Renal cortical epithelial cell (primary cell): ENCODE results near the gene NOC2L. TPM values are rescaled to one million over a fixed set of nuclear protein-coding genes. Genes with fewer than 3 reads are reported as not detected.

Experiments used
- DNase-seq: peaks from one replicate; pipeline ENCODE4 v3.0.0-alpha.2; 2011; ENCODE audit warnings: low read depth
- total RNA-seq: library from RNA; depleted of rRNA; stranded (reverse); fragments of >200 nt; gene quantifications from 2 replicates; pipeline ENCODE4 v1.2.3, GENCODE V29; 2014

NOC2L gene
- total RNA-seq, 1 donor from 2014 or later = 59.7 TPM

- DNase-seq = no peak
These were observed 15.8 kb upstream of the NOC2L start for GRCh38 chr1:974687-975328.

GRCh38 chr1:974293-974640, 15.2 kb upstream of the NOC2L start:
- no peak for DNase-seq

- no peak for DNase-seq
These were observed 14.6 kb upstream of the NOC2L start for GRCh38 chr1:973459-974292.

- DNase-seq = no peak
These were observed 13.8 kb upstream of the NOC2L start for GRCh38 chr1:972726-973458.

- DNase-seq = no peak
These were observed 12.9 kb upstream of the NOC2L start for GRCh38 chr1:971751-972506.

- DNase-seq = no peak
These were observed 12.1 kb upstream of the NOC2L start for GRCh38 chr1:970973-971730.

GRCh38 chr1:970242-970972, 11.4 kb upstream of the NOC2L start:
- DNase-seq = no peak

DNA sequence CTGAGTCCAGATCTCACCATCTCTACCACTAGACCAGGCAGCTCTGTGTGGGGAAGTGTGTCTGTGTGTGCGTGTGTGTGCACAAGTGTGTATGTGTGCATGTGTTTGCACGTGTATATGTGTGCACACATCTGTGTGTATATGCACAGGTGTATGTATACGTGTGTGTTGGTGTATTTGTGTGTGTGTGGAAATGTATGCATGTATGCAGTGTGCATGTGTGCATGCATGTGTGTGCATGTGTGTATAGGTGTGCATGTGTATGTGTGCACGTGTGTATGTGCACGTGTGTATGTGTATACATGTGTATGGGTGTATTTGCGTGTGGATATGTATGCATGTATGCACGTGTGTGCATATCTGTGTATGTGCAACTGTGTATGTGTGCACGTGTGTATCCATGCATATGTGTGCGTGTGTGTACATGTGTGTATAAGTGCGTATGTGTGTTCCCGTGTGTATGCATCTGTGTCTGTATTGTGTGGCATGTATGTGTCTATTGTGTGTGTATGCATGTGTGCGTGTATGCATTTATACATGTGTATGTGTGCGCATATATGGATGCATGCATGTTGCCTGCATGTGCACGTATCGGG, 10.3 kb upstream of the NOC2L start:
- no peak for DNase-seq

- no peak for DNase-seq
These were observed 8.6 kb upstream of the NOC2L start for GRCh38 chr1:967466-968343.

DNA sequence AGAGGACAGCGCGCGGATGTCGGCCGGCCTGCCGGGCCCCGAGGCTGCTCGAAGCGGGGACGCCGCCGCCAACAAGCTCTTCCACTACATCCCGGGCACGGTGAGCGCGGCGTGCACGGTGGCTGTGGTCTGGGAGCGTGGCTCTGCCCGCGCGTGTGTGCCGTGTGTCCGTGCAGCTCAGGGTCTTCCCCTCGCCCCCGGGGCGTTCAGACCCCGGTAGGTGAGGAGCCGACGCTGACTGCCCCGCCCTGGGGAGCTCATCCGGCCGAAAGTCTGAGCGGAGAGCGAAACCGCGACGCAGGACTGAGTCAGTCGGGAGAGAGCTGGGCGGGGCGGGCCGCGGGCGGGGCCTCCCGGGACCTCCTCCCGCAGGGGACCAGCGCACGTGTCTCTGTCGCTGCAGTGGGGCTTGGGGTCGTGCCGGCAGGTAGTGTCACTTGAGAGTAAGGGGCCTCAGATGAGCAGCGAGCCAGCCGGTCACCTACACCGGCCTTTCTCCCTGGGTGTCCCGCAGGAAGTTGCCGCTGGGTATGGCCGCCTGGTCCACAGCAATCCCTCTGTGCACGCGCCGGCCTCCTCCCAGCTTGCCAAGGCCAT, 7.7 kb upstream of the NOC2L start:
- peak; percentile 26 for DNase-seq

- peak; percentile 28 for DNase-seq
These were observed 7.2 kb upstream of the NOC2L start, which contains the start of gene PLEKHN1 for GRCh38 chr1:966135-966703. TSS of gene PLEKHN1 (plus strand) at chr1:966482. CDS start at chr1:966532, 50 bp downstream.

DNA sequence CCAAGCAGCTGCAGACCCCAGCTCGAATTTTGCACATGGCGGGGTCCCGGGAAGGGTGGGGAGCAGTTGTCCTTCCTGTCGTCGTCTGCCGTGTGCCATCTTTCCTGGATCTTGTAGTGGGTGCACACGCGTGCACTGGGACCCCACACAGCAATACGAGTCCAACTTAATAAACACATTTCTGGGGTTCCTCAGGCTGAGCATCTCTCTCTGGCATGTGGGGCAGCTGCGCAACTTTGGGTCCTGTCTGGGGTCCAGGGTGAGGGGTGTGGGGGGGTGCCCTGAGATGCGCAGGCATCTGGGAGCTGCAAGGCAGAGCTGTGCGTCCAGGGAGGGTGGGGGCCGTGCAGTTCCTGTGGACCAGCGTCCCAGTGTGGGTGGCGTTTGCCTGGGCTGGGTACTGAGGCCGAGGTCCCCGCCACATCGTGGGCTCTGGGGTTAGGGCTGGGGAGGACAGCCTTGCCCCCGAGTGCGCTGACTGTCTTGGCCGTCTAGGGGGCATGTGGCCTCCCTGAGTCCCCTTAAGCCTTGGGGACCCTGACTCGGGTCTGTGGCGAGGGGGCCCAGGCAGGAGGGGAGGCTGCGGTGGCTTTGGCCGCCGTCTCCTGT, 6.6 kb upstream of the NOC2L start:
- no peak for DNase-seq

GRCh38 chr1:964691-965525, 5.9 kb upstream of the NOC2L start:
- DNase-seq = no peak

DNA sequence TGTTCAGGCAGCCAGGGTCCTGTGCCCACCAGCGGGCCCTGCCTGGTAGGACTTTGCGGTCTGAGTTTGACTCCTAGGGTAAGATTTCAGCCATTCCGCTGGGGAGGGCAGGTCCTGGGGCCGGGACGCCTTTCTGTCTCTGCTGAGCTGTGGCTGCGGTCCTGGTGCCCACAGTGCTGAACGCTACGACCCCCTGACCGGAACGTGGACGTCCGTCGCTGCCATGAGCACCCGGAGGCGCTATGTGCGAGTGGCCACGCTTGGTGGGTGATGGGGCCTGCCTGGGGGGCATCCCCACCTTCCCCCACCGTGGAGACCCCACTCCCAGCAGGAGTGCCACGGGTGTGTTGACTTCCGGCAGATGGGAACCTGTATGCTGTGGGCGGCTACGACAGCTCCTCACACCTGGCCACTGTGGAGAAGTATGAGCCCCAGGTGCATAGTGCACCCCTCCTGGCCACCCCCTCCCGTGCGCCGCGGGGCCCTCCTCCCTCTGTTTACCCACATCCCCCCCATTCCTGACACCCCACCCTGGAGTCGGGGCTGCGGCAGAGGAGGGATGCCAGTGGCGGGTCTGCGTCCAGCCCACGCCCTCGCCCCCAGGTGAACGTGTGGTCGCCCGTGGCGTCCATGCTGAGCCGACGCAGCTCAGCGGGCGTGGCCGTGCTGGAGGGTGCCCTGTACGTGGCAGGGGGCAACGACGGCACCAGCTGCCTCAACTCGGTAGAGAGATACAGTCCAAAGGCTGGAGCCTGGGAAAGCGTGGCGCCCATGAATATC, 4.9 kb upstream of the NOC2L start:
- no peak for DNase-seq

DNA sequence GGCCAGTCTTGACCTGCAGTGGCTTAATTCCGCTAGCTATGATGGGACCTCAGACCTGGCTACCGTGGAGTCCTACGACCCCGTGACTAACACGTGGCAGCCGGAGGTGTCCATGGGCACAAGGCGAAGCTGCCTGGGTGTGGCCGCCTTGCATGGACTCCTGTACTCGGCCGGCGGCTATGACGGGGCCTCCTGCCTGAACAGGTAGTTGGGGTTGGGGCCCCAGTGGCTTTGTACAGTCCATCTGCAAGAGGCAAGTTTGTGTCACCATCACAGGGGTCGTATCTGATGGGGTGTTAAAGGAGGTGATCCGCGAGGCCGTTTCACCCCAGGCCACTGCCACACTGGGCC, 4.2 kb upstream of the NOC2L start:
- no peak for DNase-seq
